WTC11 (cell line): ENCODE results near the gene GALR3. TPM values are rescaled to one million over a fixed set of nuclear protein-coding genes. Genes with fewer than 3 reads are reported as not detected.
"Not testable (repeated sequence)": the region's sequence is repeated elsewhere in the genome, so short reads cannot be mapped to it uniquely, and the experiment has no call there.

Experiments used
- ATAC-seq: fragments of 200-7000 bp; cut with Tn5 transposase; 2 replicates; pipeline ENCODE4 v1.10.0; 2021; ENCODE audit warnings: mild to moderate bottlenecking, moderate library complexity
- CTCF ChIA-PET: fragments of 300-600 bp; sonication (Branson Sonifier 250); formaldehyde crosslinking; loops from one replicate; lab custom pipeline; 2021; ENCODE audit warnings: antibody characterized with exemption; lab: Charles Lee
- POLR2A ChIA-PET: fragments of 350-600 bp; sonication (Branson Sonifier 250); formaldehyde crosslinking; loops from one replicate; lab custom pipeline; 2021; ENCODE audit warnings: antibody characterized with exemption; lab: Charles Lee
- DNase-seq: peaks from one replicate; pipeline ENCODE4 v3.0.0; 2021; ENCODE audit warnings: low spot score
- H3K27ac Mint-ChIP-seq: 2 replicates; pipeline ENCODE4 v1.8.0; 2021; ENCODE audit warnings: mixed read lengths
- H3K27me3 Mint-ChIP-seq: 2 replicates; pipeline ENCODE4 v1.8.0; 2021; ENCODE audit warnings: low read depth, mild to moderate bottlenecking, moderate library complexity, mixed read lengths
- H3K36me3 Mint-ChIP-seq: 2 replicates; pipeline ENCODE4 v1.8.0; 2021; ENCODE audit warnings: mixed read lengths
- H3K4me1 Mint-ChIP-seq: 2 replicates; pipeline ENCODE4 v1.8.0; 2022; ENCODE audit warnings: mixed read lengths
- H3K4me3 Mint-ChIP-seq: 2 replicates; pipeline ENCODE4 v1.8.0; 2021; ENCODE audit warnings: mild to moderate bottlenecking, moderate library complexity, mixed read lengths
- H3K9me3 Mint-ChIP-seq: 2 replicates; pipeline ENCODE4 v1.8.0; 2021; ENCODE audit warnings: mixed read lengths
- AFF4 ChIP-seq: sonication (generic); formaldehyde crosslinking; IDR thresholded peaks from 2 replicates; pipeline ENCODE4 v1.8.1; 2023; ENCODE audit warnings: mild to moderate bottlenecking, missing genetic modification reagents, borderline replicate concordance
- ERG ChIP-seq: fragments of 250-450 bp; sonication (Bioruptor Pico); IDR thresholded peaks from 2 replicates; pipeline ENCODE4 v1.8.0; 2021; ENCODE audit warnings: mild to moderate bottlenecking
- ETV6 ChIP-seq: sonication (generic); formaldehyde crosslinking; IDR thresholded peaks from 2 replicates; pipeline ENCODE4 v1.8.1; 2022; ENCODE audit warnings: mild to moderate bottlenecking, missing genetic modification reagents
- GABPB1 ChIP-seq: sonication (generic); formaldehyde crosslinking; IDR thresholded peaks from 2 replicates; pipeline ENCODE4 v1.8.1; 2023; ENCODE audit warnings: mild to moderate bottlenecking, missing genetic modification reagents
- KAT7 ChIP-seq: sonication (generic); formaldehyde crosslinking; IDR thresholded peaks from 2 replicates; pipeline ENCODE4 v1.8.1; 2023; ENCODE audit warnings: missing genetic modification reagents, mild to moderate bottlenecking, borderline replicate concordance
- MYBL2 ChIP-seq: sonication (generic); formaldehyde crosslinking; IDR thresholded peaks from 2 replicates; pipeline ENCODE4 v1.8.1; 2023; ENCODE audit warnings: mild to moderate bottlenecking, moderate library complexity, missing genetic modification reagents
- NFE2L1 ChIP-seq: sonication (generic); formaldehyde crosslinking; IDR thresholded peaks from 2 replicates; pipeline ENCODE4 v1.8.1; 2023; ENCODE audit warnings: missing genetic modification reagents
- NR3C1 ChIP-seq: sonication (generic); formaldehyde crosslinking; conservative IDR thresholded peaks from 2 replicates; pipeline ENCODE4 v1.8.1; 2023; ENCODE audit warnings: low read depth, mild to moderate bottlenecking, missing genetic modification reagents
- OVOL2 ChIP-seq: fragments of 250-450 bp; sonication (Bioruptor Pico); IDR thresholded peaks from 2 replicates; pipeline ENCODE4 v1.9.0; 2021; ENCODE audit warnings: mild to moderate bottlenecking, borderline replicate concordance
- PRRX2 ChIP-seq: fragments of 250-450 bp; sonication (Bioruptor Pico); IDR thresholded peaks from 2 replicates; pipeline ENCODE4 v1.8.0; 2021; ENCODE audit warnings: mild to moderate bottlenecking
- RELA ChIP-seq: sonication (generic); formaldehyde crosslinking; IDR thresholded peaks from 2 replicates; pipeline ENCODE4 v1.8.1; 2022; ENCODE audit warnings: missing genetic modification reagents, mild to moderate bottlenecking, borderline replicate concordance
- USF2 ChIP-seq: sonication (generic); formaldehyde crosslinking; IDR thresholded peaks from 2 replicates; pipeline ENCODE4 v1.8.1; 2023; ENCODE audit warnings: mild to moderate bottlenecking, missing genetic modification reagents, moderate library complexity
- ZNF232 ChIP-seq: sonication (generic); formaldehyde crosslinking; IDR thresholded peaks from 2 replicates; pipeline ENCODE4 v1.8.0; 2022; ENCODE audit warnings: mild to moderate bottlenecking, missing genetic modification reagents
- total RNA-seq: library from RNA; stranded (reverse); gene quantifications from 3 replicates; pipeline ENCODE4 v1.2.3, GENCODE V29; 2021
- TF ChIP-seq, protein P1 (sequence below): sonication (generic); formaldehyde crosslinking; IDR thresholded peaks from 2 replicates; pipeline ENCODE4 v1.8.0; 2022; ENCODE audit warnings: mild to moderate bottlenecking, missing genetic modification reagents
- TF ChIP-seq, protein P2 (sequence below): sonication (generic); formaldehyde crosslinking; IDR thresholded peaks from 2 replicates; pipeline ENCODE4 v1.8.1; 2022; ENCODE audit warnings: mild to moderate bottlenecking, missing genetic modification reagents, moderate library complexity, borderline replicate concordance

GALR3 gene
- total RNA-seq, 1 experiment from 2014 or later: 0.79 TPM

DNA sequence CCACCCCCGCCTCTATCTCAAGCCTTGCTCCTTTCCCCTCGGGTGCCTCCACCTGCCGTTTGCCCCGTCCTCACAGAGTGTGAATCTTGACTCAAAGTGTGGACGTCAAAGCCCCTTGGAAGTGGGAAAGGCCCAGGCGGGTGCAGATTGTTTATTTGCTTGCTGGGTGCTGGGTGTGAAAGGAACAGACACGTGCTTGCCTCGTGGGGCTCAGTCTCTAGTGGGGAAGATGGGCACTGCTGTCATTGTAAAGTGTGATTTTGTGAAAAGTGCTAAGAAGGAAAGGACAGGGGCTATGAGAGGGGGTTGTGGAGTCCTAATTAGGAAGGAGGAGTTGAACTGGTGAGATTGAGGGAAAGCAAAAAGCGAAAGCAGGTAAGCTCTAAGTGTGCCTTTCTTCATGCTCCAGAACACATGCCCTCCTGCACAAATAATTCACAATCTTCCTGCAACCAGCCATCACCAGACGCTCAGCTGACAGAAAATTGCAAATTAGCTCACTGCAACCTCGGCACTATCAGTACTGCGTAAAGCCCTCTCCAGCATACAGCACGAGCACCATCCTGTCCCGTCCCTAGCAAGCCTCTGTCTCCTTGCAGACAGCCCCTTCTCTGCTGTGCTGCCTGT is 25.2 kb upstream of the GALR3 start (continued):
- TF ChIP-seq ERG: no peak
- no peak for TF ChIP-seq MYBL2 (CRISPR knock-in tag)
- TF ChIP-seq USF2 (CRISPR knock-in tag): no peak
- no peak for TF ChIP-seq ZNF232

DNA sequence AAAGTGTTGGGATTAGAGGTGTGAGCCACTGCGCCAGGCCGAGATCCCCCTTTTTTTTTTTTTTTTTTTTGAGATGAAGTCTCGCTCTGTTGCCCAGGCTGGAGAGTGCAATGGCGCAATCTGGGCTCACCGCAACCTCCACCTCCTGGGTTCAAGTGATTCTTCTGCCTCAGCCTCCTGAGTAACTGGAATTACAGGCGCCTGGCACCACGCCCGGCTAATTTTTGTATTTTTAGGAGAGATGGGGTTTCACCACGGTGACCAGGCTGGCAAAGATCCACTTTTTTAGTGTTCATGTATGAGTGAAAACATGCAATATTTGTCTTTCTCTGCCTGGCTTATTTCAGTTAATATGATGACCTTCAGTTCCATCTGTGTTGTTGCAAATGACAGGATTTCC is 23.2 kb upstream of the GALR3 start:
- not testable (repeated sequence) for H3K9me3 Mint-ChIP-seq, H3K36me3 Mint-ChIP-seq, H3K27ac Mint-ChIP-seq, H3K4me3 Mint-ChIP-seq, DNase-seq, ATAC-seq
- POLR2A ChIA-PET: interaction anchor here (0.6 kb wide), 1 partner anchor 1723 kb away, joined by 6 read pairs; no protein-coding TSS in a partner anchor
- Mint-ChIP-seq H3K4me1 (peaks cover 14% of the 10 kb centered on the region), H3K27me3 (peaks cover 87% of the 10 kb centered on the region)
- CTCF ChIA-PET: interaction anchor here (0.7 kb wide), 1 partner anchor 18 kb away, joined by 6 read pairs; no protein-coding TSS in a partner anchor

GRCh38 chr22:37801946-37802309 is 21.3 kb upstream of the GALR3 start:
- Mint-ChIP-seq H3K9me3 (no peaks in the 10 kb centered on the region), H3K36me3 (no peaks in the 10 kb centered on the region), H3K4me3 (peak overlapping the region; percentile 76), H3K4me1 (peaks cover 30% of the 10 kb centered on the region), H3K27ac (no peak overlapping the region), H3K27me3 (peaks cover 86% of the 10 kb centered on the region)
- DNase-seq (no peak), ATAC-seq (no peak)
- ChIA-PET POLR2A (no interaction called here), CTCF (interaction anchor here (1.1 to 2.7 kb wide), 5 partner anchors 9 to 144 kb away, joined by 4 to 10 read pairs (median 4); partner anchors contain the start of gene PDXP)
- TF ChIP-seq ETV6 (CRISPR knock-in tag) (0 out of 2 replicates have a peak, but pooled peaks have one; percentile 18), KAT7 (CRISPR knock-in tag) (no peak), USF2 (CRISPR knock-in tag) (peak; percentile 70), PRRX2 (CRISPR knock-in tag) (no peak)
- TF ChIP-seq, protein P1, sequence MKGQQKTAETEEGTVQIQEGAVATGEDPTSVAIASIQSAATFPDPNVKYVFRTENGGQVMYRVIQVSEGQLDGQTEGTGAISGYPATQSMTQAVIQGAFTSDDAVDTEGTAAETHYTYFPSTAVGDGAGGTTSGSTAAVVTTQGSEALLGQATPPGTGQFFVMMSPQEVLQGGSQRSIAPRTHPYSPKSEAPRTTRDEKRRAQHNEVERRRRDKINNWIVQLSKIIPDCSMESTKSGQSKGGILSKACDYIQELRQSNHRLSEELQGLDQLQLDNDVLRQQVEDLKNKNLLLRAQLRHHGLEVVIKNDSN (CRISPR knock-in tag): peak; percentile 55; the same call in 1 of the 2 replicates

- Mint-ChIP-seq H3K4me1 (peaks cover 30% of the 10 kb centered on the region), H3K36me3 (no peaks in the 10 kb centered on the region), H3K27ac (no peak overlapping the region), H3K27me3 (peaks cover 82% of the 10 kb centered on the region), H3K9me3 (no peaks in the 10 kb centered on the region), H3K4me3 (peak overlapping the region; percentile 81)
- CTCF ChIA-PET: interaction anchor here (1.0 to 2.7 kb wide), 9 partner anchors 10 to 194 kb away, joined by 3 to 10 read pairs (median 4); partner anchors contain the start of genes GGA1 and PDXP
- ATAC-seq: peak; percentile 59
- POLR2A ChIA-PET: interaction anchor here (0.6 kb wide), 1 partner anchor 484 kb away, joined by 3 read pairs; no protein-coding TSS in a partner anchor
- DNase-seq: peak; percentile 79
- TF ChIP-seq OVOL2 (no peak), USF2 (CRISPR knock-in tag) (peak; percentile 9), RELA (CRISPR knock-in tag) (no peak), AFF4 (CRISPR knock-in tag) (no peak), NFE2L1 (no peak), GABPB1 (CRISPR knock-in tag) (no peak), NR3C1 (CRISPR knock-in tag) (0 out of 2 replicates have a peak, but pooled peaks have one; percentile 52)
- TF ChIP-seq, protein P2, sequence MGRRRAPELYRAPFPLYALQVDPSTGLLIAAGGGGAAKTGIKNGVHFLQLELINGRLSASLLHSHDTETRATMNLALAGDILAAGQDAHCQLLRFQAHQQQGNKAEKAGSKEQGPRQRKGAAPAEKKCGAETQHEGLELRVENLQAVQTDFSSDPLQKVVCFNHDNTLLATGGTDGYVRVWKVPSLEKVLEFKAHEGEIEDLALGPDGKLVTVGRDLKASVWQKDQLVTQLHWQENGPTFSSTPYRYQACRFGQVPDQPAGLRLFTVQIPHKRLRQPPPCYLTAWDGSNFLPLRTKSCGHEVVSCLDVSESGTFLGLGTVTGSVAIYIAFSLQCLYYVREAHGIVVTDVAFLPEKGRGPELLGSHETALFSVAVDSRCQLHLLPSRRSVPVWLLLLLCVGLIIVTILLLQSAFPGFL (CRISPR knock-in tag): no peak
Observed at GRCh38 chr22:37802310-37803194, 20.6 kb upstream of the GALR3 start.
